Neural cell (in vitro differentiated cells): ENCODE results near the gene CDK4.

Experiments
- EP300 ChIP-seq: fragments of 450-650 bp; conservative IDR thresholded peaks from 2 replicates; pipeline ENCODE4 v1.6.1; 2014; ENCODE audit warnings: antibody characterized with exemption, mild to moderate bottlenecking, moderate library complexity; ENCODE audit not compliant: poor library complexity, severe bottlenecking
- TF ChIP-seq, protein P1 (sequence below): fragments of 450-650 bp; IDR thresholded peaks from 2 replicates; pipeline ENCODE4 v1.5.1; 2014; ENCODE audit warnings: antibody characterized with exemption, mild to moderate bottlenecking, moderate library complexity; ENCODE audit not compliant: poor library complexity, severe bottlenecking

DNA sequence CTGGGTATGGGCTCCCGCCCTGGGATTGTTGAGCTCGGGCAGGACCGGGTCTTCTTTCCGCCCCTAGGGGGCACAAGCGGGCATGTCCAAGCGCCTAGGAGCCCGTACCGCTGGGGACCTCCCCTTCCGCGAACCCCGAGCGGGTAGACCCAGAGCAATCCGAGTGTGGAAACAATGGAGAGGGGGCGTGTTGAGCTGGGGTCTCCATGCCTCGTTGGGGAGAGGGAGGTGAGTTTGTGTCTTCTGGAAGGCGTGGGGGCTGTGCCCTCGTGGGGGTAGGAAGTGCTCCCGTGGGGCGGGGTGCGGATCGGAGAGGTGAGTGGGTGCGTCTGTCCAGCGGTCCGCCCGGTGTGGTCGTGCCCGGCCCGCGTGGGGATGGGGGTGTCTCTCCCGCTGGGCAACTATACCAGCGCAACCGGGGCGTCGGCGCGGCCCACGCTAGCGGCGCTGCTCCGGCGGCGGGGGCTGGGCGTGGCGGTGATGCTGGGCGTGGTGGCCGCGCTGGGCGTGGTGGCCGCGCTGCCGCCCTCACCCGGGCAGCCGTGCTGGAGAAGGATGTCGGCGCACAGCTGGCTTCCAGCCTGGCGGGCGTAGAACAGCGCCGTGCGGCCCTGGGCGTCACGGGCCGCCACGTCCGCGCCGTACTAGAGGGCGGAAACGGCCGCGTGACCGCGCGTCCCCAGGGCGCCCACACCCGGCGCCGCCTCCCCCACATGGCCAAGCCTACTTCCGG lies 25.8 kb downstream of the CDK4 start:
- TF ChIP-seq, protein P1, sequence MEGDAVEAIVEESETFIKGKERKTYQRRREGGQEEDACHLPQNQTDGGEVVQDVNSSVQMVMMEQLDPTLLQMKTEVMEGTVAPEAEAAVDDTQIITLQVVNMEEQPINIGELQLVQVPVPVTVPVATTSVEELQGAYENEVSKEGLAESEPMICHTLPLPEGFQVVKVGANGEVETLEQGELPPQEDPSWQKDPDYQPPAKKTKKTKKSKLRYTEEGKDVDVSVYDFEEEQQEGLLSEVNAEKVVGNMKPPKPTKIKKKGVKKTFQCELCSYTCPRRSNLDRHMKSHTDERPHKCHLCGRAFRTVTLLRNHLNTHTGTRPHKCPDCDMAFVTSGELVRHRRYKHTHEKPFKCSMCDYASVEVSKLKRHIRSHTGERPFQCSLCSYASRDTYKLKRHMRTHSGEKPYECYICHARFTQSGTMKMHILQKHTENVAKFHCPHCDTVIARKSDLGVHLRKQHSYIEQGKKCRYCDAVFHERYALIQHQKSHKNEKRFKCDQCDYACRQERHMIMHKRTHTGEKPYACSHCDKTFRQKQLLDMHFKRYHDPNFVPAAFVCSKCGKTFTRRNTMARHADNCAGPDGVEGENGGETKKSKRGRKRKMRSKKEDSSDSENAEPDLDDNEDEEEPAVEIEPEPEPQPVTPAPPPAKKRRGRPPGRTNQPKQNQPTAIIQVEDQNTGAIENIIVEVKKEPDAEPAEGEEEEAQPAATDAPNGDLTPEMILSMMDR, result peak; percentile 66
- no peak for TF ChIP-seq EP300
